Skeletal muscle cell (primary cell): ENCODE data around the gene DROSHA.
"Not testable (repeated sequence)": the region's sequence is repeated elsewhere in the genome, so short reads cannot be mapped to it uniquely, and the experiment has no call there.

ENCODE experiments used
- DNase-seq: peaks from one replicate; pipeline ENCODE4 v3.0.0-alpha.2; 2010; ENCODE audit warnings: low read depth
- H3K4me3 ChIP-seq: 2 replicates; pipeline ENCODE4 v1.5.1; 2011; ENCODE audit warnings: low read depth, mild to moderate bottlenecking, control low read depth, low read length, moderate library complexity

The DROSHA gene

GRCh38 chr5:31362529-31362900, 169.4 kb downstream of the DROSHA start:
- no peak overlapping the region for H3K4me3 ChIP-seq
- no peak for DNase-seq

GRCh38 chr5:31361704-31362528, 170.0 kb downstream of the DROSHA start:
- not testable (repeated sequence) for DNase-seq, H3K4me3 ChIP-seq

- no peak overlapping the region for H3K4me3 ChIP-seq
- no peak for DNase-seq
These were observed 170.7 kb downstream of the DROSHA start for GRCh38 chr5:31361234-31361633.

DNA sequence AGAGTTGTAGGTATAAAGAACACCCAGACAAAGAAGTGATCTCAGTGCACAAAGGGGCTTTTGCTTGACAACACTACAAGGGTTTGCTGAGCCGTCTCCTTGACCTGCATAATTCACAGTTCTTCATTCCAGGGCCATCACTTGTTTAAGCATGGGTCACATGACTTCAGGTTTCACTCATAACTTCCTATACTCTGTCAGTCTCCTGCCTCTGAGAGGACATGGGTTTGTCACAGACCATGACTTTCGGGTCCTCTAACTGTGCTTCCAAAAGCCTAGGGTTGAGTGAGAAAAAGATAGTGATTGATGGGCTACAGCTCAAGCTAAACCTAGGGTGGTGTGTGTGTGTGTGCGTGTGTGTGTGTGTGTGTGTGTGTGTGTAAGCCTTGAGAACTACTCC, 172.1 kb downstream of the DROSHA start:
- H3K4me3 ChIP-seq, result no peak overlapping the region
- no peak for DNase-seq

DNA sequence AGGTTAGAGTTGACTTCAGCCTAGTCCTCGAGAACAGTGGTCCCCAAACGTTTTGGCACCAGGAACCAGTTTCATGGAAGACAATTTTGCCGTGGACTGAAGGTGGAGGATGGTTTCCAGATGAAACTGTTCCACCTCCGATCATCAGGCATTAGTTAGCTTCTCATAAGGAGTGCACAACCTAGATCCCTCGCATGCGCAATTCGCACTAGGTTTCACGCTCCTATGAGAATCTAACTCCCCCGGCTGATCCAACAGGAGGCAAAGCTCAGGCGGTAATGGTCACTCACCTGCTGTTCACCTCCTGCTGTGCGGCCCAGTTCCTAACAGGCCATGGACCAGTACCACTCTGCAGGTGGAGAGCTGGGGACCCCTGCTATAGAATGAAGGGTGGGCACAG, 174.9 kb downstream of the DROSHA start:
- DNase-seq, result no peak
- H3K4me3 ChIP-seq, result no peak overlapping the region

- no peak for DNase-seq
- H3K4me3 ChIP-seq, result no peak overlapping the region
These were observed 176.6 kb downstream of the DROSHA start for GRCh38 chr5:31355337-31355736.
